Fibroblast of mammary gland (primary cell): ENCODE measurements around the gene ANKRD65.
"Not testable (repeated sequence)": the region's sequence is repeated elsewhere in the genome, so short reads cannot be mapped to it uniquely, and the experiment has no call there.

Source experiments
- DNase-seq: peaks from one replicate; pipeline ENCODE4 v3.0.0-alpha.2; 2010; ENCODE audit warnings: low read depth
- H3K4me3 ChIP-seq: 2 replicates; pipeline ENCODE4 v1.5.1; 2011; ENCODE audit warnings: low read depth, mild to moderate bottlenecking, low read length, moderate library complexity; ENCODE audit not compliant: control insufficient read depth
- TF ChIP-seq, protein P1 (sequence below): conservative IDR thresholded peaks from 2 replicates; pipeline ENCODE4 v1.5.1; 2011; ENCODE audit warnings: low read depth, low read length, inconsistent platforms; ENCODE audit not compliant: control insufficient read depth, insufficient read depth

The ANKRD65 gene

GRCh38 chr1:1373815-1374588 lies 47.1 kb downstream of the ANKRD65 start:
- H3K4me3 ChIP-seq = peak overlapping the region; percentile 79
- TF ChIP-seq, protein P1, sequence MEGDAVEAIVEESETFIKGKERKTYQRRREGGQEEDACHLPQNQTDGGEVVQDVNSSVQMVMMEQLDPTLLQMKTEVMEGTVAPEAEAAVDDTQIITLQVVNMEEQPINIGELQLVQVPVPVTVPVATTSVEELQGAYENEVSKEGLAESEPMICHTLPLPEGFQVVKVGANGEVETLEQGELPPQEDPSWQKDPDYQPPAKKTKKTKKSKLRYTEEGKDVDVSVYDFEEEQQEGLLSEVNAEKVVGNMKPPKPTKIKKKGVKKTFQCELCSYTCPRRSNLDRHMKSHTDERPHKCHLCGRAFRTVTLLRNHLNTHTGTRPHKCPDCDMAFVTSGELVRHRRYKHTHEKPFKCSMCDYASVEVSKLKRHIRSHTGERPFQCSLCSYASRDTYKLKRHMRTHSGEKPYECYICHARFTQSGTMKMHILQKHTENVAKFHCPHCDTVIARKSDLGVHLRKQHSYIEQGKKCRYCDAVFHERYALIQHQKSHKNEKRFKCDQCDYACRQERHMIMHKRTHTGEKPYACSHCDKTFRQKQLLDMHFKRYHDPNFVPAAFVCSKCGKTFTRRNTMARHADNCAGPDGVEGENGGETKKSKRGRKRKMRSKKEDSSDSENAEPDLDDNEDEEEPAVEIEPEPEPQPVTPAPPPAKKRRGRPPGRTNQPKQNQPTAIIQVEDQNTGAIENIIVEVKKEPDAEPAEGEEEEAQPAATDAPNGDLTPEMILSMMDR = no peak
- no peak for DNase-seq

DNA sequence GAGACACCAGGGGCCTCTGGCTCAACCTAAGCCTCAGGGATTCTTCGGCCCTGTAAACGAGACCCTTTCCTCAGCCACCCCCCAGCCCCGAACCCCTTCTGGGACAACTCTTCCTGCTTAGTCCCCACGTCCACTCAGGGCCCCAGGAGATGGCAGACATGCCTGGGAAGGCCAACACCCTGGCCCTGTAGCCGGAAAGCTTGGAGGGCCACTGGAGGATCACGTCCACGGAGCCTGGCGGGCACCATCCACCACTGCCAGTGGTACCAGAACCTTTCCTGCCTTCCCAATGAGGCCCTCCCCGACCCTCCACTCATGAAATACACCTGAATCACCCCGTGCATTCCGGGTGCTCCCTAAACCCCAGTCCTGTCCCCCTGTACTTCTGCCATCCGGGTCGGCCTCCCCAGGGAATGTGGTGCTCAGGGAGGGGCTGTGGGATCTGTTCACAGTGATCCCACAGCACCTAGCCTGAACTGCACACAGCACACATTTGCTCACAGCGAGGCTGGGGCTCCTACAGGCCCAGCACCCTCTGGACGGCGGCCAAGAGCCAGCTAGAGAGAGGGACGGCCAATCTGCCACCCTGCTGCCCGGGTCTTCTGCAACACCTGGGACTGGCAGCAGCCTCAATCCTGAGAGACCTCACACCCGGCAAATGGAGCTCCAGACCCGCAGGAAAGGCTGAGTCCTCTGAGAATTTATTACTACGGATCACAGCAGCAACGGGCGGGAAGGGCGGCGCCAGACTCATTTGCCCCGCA lies 47.8 kb downstream of the ANKRD65 start:
- DNase-seq = no peak
- peak overlapping the region; percentile 79 for H3K4me3 ChIP-seq
- TF ChIP-seq, protein P1 = no peak

GRCh38 chr1:1371746-1372711 lies 49.0 kb downstream of the ANKRD65 start:
- TF ChIP-seq, protein P1 = peak; percentile 76
- DNase-seq = peak; percentile 44
- no peak overlapping the region for H3K4me3 ChIP-seq

- H3K4me3 ChIP-seq = no peak overlapping the region
- TF ChIP-seq, protein P1 = no peak
- DNase-seq = peak; percentile 56
Observed at GRCh38 chr1:1371364-1371745, 49.7 kb downstream of the ANKRD65 start.

GRCh38 chr1:1370771-1371300 lies 50.2 kb downstream of the ANKRD65 start:
- no peak for DNase-seq
- H3K4me3 ChIP-seq = no peak overlapping the region

DNA sequence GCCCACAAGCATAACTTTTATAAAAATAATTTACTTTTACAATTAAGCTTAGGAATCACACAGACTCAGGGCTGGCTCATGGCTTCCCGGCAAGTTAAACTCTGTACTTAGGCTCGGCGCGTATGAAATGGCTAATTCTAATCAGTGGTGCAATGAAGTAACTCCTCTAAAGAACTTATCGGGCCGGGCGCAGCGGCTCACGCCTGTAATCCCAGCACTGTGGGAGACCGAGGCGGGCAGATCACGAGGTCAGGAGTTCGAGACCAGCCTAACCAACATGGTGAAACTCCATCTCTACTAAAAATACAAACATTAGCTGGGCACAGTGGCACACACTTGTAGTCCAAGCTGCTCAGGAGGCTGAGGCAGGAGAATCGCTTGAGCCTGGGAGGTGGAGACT lies 51.0 kb downstream of the ANKRD65 start:
- DNase-seq = not testable (repeated sequence)

More at GRCh38 chr1:1370771-1371300, 50.2 kb downstream of the ANKRD65 start:
- TF ChIP-seq, protein P1 = no peak

More for the DNA sequence above, 51.0 kb downstream of the ANKRD65 start:
- not testable (repeated sequence) for H3K4me3 ChIP-seq
